Measurements from ENCODE around the gene SUSD6.

Gene SUSD6

GRCh38 chr14:69760810-69761209 lies 149.4 kb downstream of the SUSD6 start:
- no peak overlapping the region for H3K4me3 ChIP-seq (ENCODE audit: low read length)
- DNase-seq (ENCODE audit: low read depth), result no peak
- TF ChIP-seq, protein P1, sequence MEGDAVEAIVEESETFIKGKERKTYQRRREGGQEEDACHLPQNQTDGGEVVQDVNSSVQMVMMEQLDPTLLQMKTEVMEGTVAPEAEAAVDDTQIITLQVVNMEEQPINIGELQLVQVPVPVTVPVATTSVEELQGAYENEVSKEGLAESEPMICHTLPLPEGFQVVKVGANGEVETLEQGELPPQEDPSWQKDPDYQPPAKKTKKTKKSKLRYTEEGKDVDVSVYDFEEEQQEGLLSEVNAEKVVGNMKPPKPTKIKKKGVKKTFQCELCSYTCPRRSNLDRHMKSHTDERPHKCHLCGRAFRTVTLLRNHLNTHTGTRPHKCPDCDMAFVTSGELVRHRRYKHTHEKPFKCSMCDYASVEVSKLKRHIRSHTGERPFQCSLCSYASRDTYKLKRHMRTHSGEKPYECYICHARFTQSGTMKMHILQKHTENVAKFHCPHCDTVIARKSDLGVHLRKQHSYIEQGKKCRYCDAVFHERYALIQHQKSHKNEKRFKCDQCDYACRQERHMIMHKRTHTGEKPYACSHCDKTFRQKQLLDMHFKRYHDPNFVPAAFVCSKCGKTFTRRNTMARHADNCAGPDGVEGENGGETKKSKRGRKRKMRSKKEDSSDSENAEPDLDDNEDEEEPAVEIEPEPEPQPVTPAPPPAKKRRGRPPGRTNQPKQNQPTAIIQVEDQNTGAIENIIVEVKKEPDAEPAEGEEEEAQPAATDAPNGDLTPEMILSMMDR (conservative IDR thresholded peaks at IDR 0.05; ENCODE audit: low read length), result no peak

- TF ChIP-seq, protein P1 (conservative IDR thresholded peaks at IDR 0.05; ENCODE audit: low read length), result no peak
- H3K4me3 ChIP-seq (ENCODE audit: low read length), result no peak overlapping the region
- no peak for DNase-seq (ENCODE audit: low read depth)
Measured at GRCh38 chr14:69763761-69764510, 152.5 kb downstream of the SUSD6 start.

All from AG10803 (cell line).